HG03139 (cell line): ENCODE results near the gene MCF2L.
"Not testable (repeated sequence)": the region's sequence is repeated elsewhere in the genome, so short reads cannot be mapped to it uniquely, and the experiment has no call there.

Source experiments
- ATAC-seq: cut with Tn5 transposase; IDR thresholded peaks from one replicate; pipeline ENCODE4 v1.9.1; 2021; ENCODE audit not compliant: unreplicated experiment

The MCF2L gene

GRCh38 chr13:112968910-112969691 is at the start of gene MCF2L:
Gene MCF2L, plus strand, starts transcription at chr13:112969214. Its CDS starts 166 bp downstream, at chr13:112969380.
- ATAC-seq = no peak

- ATAC-seq = no peak
Observed at GRCh38 chr13:112923962-112924361, 45.1 kb upstream of the MCF2L start.

- no peak for ATAC-seq
Observed at GRCh38 chr13:112924365-112924764, 44.6 kb upstream of the MCF2L start.

- ATAC-seq = no peak
Observed at GRCh38 chr13:112926003-112926402, 43.0 kb upstream of the MCF2L start.

- no peak for ATAC-seq
Observed at GRCh38 chr13:112926993-112927392, 42.0 kb upstream of the MCF2L start.

GRCh38 chr13:112928020-112928971 is 40.7 kb upstream of the MCF2L start:
- ATAC-seq = no peak

GRCh38 chr13:112928972-112929782 is 39.8 kb upstream of the MCF2L start:
- no peak for ATAC-seq

GRCh38 chr13:112929783-112930055 is 39.3 kb upstream of the MCF2L start:
- no peak for ATAC-seq

GRCh38 chr13:112930192-112930591 is 38.8 kb upstream of the MCF2L start:
- no peak for ATAC-seq

GRCh38 chr13:112931028-112931934 is 37.7 kb upstream of the MCF2L start:
- ATAC-seq = no peak

GRCh38 chr13:112932971-112933370 is 36.0 kb upstream of the MCF2L start:
- ATAC-seq = no peak

- no peak for ATAC-seq
Observed at GRCh38 chr13:112933649-112934048, 35.4 kb upstream of the MCF2L start.

- no peak for ATAC-seq
Observed at GRCh38 chr13:112934078-112934477, 34.9 kb upstream of the MCF2L start.

- no peak for ATAC-seq
Observed at GRCh38 chr13:112938680-112939079, 30.3 kb upstream of the MCF2L start.

GRCh38 chr13:112940236-112940635 is 28.8 kb upstream of the MCF2L start:
- ATAC-seq = no peak

- no peak for ATAC-seq
Observed at GRCh38 chr13:112941349-112941748, 27.7 kb upstream of the MCF2L start.

- ATAC-seq = not testable (repeated sequence)
Observed at GRCh38 chr13:112941765-112942164, 27.2 kb upstream of the MCF2L start.

- peak; percentile 91 for ATAC-seq
Observed at GRCh38 chr13:112942689-112943308, 26.2 kb upstream of the MCF2L start.

GRCh38 chr13:112943309-112944125 is 25.5 kb upstream of the MCF2L start:
- ATAC-seq = peak; percentile 46
